ENCODE data around the gene PRSS3.
"Not testable (repeated sequence)": the region's sequence is repeated elsewhere in the genome, so short reads cannot be mapped to it uniquely, and the experiment has no call there.

Gene PRSS3

GRCh38 chr9:33818847-33819500 lies 23.6 kb downstream of the PRSS3 start:
- no peak for DNase-seq

GRCh38 chr9:33820231-33820745 lies 24.9 kb downstream of the PRSS3 start:
- DNase-seq = no peak

- no peak for DNase-seq
Measured at GRCh38 chr9:33823801-33824200, 28.4 kb downstream of the PRSS3 start.

- not testable (repeated sequence) for DNase-seq
Measured at GRCh38 chr9:33827285-33827684, 31.9 kb downstream of the PRSS3 start.

- DNase-seq = not testable (repeated sequence)
Measured at GRCh38 chr9:33829641-33830230, 34.4 kb downstream of the PRSS3 start.

- DNase-seq = no peak
Measured at GRCh38 chr9:33835625-33836260, 40.4 kb downstream of the PRSS3 start.

- DNase-seq = not testable (repeated sequence)
Measured at GRCh38 chr9:33836261-33836660, 40.9 kb downstream of the PRSS3 start.

GRCh38 chr9:33837138-33837537 lies 41.8 kb downstream of the PRSS3 start:
- no peak for DNase-seq

GRCh38 chr9:33840381-33840780 lies 45.0 kb downstream of the PRSS3 start:
- DNase-seq = no peak

- peak; percentile 22 for DNase-seq
Measured at GRCh38 chr9:33843312-33843961, 48.1 kb downstream of the PRSS3 start.

GRCh38 chr9:33846231-33846630 lies 50.9 kb downstream of the PRSS3 start:
- no peak for DNase-seq

GRCh38 chr9:33847894-33848205 lies 52.5 kb downstream of the PRSS3 start:
- not testable (repeated sequence) for DNase-seq

Measured in CD4-positive, alpha-beta T cell treated with Interleukin-15 for 1 hour (primary cell).